GM21447 (cell line): ENCODE measurements around the gene NPC1.
"Not testable (repeated sequence)": the region's sequence is repeated elsewhere in the genome, so short reads cannot be mapped to it uniquely, and the experiment has no call there.

Experiments used
- ATAC-seq: cut with Tn5 transposase; IDR thresholded peaks from one replicate; pipeline ENCODE4 v1.9.1; 2021; ENCODE audit not compliant: unreplicated experiment

NPC1 gene

DNA sequence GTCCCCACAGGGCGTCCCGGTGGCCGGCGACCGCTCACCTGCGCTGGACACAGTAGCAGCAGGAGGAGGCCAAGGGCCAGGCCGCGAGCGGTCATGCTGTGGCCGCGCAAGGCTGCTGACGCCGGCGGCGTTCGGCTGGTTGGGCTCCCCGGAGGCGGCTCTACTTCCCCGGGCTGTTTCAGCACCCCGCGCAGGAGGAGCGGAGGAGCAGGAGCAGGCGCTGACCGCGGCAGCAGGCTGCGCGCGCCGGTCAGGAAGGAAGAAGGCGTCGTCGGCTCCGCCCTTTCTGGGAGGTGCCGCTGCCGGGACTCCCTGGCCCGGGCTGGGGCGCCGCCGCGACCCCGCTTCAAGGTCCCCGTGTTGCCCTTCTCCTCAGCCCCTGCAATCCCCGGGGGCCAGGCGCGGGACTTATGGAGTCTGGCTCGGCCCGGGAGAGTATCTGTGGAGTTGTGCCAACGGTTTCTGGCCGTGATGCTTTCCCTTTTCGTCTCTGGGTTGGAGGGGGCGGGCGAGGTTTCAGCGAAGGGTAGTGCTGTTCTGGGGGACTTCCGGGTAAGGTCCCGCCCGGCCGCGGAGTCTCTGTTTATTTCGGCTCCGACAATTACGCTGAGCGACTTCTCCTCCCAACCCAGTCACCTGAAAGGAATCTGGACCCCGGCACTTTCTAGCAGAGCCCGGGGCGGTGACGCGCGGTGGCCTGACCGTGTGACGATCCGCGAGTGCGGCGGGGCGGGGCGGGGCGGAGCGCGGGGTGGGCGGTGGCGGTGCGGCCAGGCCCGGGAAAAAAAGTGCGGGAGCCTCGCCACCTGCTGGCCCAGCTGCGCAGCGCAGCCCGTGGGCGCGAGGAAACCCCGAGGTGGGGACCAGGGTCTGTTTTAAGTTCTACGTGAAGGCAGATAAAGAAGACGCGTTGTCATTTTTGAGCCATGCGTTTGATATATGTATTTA lies at the start of gene NPC1:
TSS of gene NPC1 (minus strand) at position 258 of the 948 bp plus-strand sequence. CDS start at position 95, 163 bp downstream.
- ATAC-seq: peak; percentile 85

DNA sequence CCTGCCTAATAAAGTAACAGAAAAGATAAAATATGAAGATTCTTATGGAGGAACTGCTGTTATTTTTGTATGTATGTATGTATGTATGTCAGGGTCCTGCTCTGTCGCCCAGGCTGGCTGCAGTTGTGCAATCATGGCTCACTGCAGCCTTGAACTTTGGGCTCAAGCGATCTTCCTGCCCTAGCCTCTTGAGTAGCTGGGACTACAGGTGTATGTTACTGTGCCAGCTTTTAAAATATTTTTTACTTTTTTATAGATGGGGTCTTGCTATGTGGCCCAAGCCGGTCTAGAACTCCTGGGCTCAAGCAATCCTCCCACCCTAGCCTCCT lies 49.7 kb upstream of the NPC1 start:
- no peak for ATAC-seq

DNA sequence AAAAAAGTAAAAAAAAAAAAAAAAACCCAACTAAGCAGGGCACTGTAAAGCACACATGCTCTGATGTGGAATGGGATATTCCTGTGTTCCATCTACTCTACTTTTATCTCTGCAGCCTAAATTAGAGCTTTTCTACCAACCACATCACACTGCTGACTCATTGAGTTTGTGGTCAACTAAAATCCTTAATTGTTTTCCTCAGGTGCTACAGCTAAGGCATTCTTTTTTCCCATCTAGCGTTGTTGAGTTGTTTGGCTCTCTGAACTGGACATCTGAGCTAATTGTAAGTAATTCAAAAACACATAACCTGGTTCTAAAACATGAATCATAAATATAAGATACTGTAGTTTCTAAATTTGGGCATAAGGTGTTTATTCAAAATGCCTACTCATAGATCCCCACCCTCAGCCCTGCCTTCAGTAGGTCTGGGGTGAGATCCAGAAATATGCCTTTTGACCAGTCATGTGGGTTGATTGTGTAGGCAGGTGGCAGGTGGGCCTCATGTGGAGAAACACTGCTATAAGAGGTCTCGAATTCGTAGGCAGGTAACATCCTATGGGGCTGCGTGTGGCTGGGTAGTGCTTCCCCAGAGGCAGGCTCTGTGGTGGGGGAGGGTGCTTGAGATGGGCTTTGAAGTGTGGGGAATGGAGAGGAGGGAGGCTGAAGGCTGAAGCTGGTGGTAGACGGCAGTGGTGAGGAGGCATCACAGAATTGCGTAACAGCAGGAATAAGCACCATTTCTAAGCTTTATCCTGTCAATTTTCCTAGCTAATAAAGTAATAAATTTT lies 49.2 kb upstream of the NPC1 start:
- ATAC-seq: no peak

DNA sequence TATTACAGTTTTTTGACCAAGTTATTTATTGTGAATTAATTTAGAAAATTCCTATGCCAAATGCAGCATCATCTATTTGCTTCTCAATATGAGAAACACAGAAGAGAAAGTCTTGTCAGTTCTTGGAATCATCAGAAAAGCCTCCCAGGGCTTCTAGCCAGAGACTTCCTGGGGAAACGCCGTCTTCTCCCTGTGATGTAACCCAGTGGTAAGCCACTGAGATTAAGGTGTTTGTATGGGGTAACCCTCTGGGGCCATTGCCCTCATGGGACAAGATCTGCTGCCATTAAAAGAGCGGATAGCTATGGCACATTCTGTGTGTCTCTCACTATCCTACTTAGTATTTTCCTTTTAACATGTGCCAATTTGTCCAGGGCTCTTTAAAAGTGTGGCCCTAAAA lies 48.4 kb upstream of the NPC1 start:
- ATAC-seq: no peak

DNA sequence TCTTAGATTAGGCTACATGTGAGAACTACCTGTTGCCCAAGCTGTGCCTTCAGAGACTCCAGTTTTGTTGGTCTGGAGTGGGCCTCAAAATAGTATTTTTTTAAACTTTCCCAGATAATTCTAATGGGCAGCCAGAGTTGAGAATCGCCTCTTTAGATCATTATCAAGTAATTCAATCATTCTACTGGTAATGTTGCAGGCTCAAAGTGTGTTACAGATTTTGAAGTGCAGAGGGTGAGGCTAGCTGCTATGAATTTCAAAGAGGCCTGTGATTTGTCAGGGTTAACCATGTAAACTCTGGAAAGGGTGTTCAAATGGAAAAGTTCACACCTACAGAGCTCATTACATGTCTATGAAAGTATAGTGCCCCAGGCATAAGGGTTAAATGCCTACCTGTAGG lies 46.3 kb upstream of the NPC1 start:
- no peak for ATAC-seq

DNA sequence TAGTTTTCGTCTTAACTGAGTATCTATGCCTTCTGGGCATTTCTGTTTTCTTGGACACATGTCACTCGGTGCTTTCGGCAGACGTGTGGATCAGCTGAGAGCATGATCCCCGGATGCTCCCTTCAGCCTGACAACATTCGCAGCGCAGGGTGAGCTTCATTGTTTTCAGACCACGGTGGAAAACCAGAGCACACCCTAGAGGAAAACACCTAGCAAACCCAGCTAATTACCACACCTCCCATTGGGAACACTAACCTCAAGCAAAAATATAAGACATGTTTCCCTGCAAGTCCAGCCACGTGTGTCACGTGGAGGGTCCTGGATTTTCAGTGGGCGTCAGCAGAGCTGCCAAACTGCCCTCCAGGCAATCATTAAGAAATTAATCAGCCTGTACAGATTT lies 45.4 kb upstream of the NPC1 start:
- no peak for ATAC-seq

DNA sequence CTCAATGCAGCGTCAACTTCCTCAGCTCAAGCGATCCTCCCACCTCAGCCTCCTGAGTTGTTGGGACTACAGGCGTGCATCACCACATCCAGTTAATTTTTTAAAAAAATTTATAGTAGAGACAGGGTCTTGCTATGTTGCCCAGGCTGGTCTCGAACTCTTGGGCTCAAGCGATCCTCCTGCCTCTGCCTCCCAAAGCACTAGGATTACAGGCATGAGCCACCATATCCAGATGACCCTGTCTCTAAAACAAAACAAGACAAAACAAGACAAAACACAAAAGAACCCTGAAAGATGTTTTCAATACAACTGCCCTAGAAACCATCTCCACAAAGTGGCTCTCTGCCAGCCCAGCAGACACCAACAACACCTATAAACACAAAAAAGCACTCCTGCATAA lies 45.0 kb upstream of the NPC1 start:
- no peak for ATAC-seq

DNA sequence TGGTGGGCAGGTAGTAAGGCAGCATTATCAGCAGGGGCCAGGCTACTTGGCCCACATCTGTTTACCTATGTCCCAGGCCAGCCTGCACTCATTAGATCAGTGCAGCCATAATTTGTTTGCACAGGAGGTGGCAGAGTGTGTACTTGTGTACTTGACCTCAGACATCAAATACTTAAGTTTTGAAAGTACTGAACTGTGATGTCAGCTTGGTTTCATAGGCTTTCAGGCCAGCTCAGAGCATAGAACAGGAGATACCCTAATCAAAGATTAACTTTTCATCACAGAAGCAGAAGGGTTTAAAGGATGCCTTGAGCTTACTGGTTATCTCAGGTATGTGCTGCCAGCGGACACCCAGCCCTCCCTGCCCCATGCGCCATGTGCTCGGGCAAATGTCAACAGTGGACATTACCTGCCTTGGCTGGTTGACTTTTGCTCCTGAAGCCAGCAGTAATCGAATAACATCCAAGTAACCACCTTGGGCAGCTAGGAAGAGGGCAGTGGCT lies 43.2 kb upstream of the NPC1 start:
- peak; percentile 94 for ATAC-seq

DNA sequence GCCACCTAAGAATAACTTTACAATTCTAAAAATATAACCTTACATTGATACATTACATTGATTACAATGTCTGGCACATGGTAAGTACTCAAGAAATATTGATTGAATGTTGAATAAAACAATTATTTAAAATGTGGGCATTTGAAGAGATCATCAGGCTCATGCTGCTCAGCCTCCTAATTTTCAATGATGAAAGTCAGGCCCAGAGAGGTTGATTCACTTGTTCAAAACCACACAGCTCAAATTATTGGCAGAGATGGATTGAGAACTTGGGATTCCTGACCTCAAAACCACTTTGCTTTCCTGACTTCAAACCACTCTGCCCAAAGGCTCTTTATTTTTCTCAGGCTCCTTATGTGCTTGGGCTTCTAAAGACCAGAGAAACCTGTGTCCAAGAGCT lies 41.7 kb upstream of the NPC1 start:
- no peak for ATAC-seq

DNA sequence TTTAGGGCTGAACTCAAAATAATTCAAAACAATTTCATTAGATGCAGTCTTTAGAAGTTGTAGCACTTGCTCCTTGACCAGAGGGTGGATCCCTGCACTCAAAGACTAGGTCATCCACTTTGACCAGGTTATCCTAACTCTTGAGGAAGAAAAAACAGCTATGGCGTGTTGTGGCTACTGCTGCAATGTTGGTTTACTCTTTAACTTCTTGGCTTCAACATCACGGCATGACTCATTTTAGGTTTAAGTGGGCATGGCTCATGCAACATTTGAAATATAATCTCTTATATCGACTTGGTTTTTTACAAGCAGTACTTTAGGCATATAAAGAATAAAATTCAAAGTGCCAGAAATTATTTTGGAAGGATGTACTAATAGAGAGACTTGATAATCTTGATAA lies 41.0 kb upstream of the NPC1 start:
- ATAC-seq: no peak

DNA sequence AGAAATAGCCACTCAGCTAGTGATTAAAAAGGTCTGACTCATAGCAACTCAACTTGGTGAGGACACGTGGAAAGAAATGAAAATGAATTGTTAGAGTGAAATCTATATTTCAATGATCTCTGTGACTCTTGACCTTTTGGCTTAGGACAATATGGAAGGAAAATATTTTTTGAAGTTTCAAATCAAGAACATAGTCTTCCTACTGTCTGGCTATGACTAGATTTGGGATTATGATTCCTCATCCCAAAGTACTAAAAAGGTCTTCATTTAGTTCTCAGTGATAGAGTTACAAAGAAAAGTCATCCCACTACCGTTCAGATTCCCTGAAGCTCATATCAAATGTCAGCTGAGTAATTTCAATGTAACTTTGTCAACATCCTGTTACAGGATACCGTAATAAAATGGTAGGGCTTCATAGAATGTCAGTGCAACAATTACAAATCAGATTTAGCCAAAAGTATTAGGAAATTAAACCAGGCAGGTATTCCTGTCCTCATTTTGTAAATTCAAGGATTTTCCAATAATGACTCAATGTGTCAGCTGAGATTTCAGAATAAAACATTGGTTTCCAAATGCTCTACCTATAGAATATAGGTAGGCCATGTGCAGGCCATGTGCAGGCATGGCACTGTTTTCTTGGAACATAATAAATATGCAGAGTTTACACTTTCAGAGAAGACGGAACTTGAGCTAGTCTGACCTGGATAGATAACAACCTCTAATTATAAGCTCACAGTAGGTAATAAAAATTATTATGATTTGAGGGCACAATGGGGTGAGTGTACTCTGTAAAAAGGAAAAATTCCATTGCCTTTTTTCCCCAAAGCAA lies 40.4 kb upstream of the NPC1 start:
- no peak for ATAC-seq

DNA sequence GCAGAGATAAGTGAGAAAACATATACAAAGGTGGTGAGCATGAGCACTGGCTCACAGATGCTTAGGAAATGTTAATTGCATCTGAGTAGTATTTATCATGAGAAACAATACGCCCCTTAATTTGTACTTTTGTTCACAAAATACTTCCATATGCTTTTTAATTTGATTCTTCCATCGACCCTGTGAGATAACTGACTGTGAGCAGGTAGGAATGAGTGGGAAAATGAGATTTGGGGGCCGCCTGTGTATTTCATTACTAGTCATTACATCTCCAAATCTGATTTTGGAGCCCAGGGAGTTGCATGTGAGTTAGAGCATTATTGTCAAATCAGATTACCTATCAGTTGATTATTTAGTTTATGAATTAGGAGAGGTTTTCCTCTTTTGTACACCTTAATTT lies 36.7 kb upstream of the NPC1 start:
- ATAC-seq: no peak

DNA sequence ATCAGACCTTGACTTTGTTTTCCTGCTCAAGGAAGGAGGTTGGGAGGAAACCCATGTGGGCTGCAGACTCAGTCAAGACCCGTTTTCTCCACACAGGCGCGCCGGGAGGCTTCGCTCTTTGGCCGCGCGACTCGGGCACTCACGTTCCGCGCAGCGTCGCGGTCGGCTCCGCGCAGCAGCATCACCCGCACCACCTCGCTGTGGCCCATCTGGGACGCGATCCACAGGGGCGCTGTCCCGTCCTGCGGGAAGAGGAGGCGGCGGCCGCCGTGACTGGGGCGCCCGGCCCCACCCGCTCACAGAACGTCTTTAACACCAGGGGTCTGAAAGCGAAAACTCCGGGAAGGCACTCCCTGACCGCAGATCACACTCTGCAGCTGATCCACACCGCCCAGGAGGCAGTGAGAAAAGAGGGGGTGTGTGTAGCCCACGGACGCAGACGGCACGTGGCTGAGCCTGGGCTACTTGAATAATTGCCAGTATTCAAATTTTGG lies 33.1 kb upstream of the NPC1 start:
- ATAC-seq: peak; percentile 20

DNA sequence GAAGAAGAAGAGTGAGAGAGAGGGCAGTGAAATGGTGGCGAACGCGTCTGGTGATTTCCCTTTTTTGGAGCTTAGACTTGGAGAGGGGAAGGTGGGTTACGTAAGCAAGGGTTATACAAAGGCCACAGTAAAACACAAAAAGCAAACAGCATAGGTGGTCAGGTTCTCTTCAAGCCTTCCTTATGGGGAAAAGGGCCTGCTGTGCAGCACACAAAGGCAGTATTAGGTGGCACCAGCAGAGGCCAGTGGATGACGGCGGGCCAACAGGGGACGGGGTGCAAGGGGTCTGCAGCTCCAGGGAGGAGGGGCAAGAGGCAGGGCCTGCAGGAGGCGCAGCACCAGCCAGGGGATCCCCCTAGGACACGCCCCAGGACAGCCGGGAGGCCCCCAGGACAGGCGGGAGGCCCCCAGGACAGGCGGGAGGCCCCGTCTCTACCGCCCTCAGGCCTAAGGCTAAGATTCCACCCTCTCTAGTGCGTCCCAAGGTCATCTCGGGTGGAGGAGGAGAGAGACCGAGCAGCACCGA lies 32.6 kb upstream of the NPC1 start:
- ATAC-seq: peak; percentile 35

DNA sequence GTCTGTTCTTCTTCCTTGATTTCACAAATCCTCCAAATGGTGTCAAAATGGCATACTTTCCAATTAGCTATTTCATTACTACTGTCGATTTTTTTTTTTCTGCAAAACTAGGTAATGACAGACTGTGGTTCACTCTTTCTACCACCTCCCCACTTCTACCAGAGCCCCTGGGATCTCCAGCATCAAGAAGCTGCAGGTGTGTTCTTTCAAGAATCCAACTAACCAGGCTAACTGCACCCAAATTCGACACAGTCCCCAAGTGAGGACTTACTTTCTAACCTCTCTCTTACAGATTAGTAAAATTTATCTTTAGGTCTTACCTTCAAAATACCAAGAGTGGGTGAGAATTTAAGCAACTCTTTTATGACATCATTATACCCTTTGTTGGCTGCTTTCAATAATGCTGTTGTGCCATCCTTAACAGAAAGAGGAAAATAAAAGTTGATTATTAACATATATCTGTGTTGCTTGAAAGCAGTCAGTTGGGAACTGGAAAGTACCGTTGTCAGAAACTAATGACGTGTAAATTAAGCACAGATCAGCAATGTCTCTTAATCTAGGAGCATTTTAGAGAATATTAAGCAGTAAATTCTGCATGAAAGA lies 31.2 kb upstream of the NPC1 start:
- ATAC-seq: peak; percentile 62

DNA sequence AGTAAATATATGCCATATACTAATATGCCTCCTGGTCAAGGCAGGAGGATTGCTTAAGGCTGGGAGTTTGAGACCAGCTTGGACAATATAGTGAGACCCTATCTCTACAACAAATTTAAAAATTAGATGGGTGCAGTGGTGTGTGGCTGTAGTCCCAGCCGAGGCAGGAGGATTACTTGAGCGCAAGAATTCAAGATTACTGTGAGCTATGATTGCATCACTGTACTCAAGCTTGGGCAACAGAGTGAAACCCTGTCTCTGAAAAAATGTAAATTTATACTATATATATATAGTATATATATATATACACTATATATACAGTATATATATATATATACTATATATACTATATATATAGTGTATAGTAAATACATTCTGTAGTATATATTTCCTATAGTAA lies 30.0 kb upstream of the NPC1 start:
- ATAC-seq: no peak

DNA sequence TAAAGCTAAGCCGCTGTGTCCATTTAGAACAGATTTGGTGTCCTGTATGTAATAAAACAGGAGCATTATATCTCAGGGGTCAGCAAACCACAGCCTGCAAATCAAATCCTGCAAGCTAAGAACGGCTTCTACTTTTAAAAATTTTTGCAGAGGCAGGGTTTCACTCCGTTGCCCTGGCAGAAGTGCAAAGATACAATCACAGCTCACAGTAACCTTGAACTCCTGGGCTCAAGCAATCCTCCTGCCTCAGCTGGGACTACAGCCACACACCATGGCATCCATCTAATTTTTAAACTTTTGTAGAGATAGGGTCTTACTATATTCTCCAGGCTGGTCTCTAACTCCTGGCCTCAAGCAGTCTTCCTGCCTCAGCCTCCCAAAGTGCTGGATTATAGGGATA lies 28.6 kb upstream of the NPC1 start:
- ATAC-seq: no peak

DNA sequence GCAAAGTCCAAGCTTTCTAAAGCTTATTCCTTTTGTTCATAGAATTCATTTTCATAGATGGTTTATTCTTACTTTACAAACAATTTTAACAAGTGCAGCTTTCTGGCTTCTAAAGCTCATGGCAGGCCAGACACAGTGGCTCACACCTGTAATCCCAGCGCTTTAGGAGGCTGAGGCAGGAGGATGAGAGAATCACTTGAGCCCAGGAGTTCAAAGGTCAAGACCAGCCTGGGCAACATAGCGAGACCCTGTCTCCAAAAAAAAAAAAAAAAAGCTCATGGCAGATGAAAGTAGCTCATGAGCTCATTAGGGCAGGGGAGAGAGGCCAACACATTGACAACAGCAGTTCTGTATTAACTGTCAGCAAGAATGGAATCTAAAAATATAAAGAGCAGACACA lies 28.1 kb upstream of the NPC1 start:
- no peak for ATAC-seq

DNA sequence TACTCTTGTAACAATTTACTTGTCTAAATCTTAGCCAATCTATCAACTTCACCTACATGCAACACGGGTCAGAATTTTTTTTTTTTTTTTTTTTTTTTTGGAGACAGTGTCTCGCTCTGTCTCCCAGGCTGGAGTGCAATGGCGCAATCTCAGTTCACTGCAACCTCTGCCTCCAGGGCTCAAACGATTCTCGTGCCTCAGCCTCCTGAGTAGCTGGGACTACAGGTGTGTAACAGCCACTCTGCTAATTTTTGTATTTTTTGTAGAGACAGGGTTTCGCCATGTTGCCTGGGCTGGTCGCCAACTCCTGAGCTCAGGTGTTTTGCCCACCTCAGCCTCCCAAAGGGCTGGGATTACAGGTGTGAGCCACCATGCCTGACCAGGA lies 26.8 kb upstream of the NPC1 start:
- ATAC-seq: not testable (repeated sequence)

DNA sequence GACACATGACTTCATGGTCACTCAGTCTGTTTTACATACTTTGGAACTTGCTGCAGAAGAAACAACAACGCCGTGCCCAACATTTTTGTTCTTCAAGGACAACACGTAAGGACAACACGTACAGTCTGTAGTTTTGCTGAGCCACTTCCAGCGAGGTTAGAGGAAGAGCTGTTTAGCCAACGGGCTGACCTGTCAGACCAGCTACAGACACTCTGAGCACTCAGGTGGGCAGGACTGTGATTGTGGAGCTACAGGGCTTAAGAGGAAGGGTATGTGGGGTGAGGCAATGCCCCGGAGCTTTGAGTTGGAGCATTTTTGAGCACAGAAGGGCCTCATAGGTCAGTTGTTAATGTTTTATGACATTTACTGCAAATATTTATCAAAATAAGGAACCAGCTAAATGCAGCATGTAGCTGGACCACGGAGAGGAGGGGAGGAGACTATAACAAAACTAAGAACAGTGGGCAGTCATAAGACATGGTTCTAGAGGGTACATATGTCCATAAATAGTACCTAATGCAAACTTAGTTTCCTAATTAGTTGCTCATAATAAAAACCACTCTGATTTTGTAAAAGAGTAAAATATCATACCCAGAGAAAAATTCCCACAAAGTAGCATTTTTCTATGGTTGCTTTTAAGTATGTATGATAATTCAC lies 26.3 kb upstream of the NPC1 start:
- ATAC-seq: no peak
